CD4-positive, alpha-beta T cell treated with Interleukin-1 beta for 1 hour (primary cell): ENCODE data around the gene TNMD.

Experiments
- DNase-seq, 2 donors: peaks; one replicate each; pipeline ENCODE4 v3.0.0-alpha.2; 2020 to 2022

The TNMD gene

GRCh38 chrX:100645106-100645505 lies 60.4 kb downstream of the TNMD start:
- DNase-seq = no peak

- DNase-seq = no peak
Observed at GRCh38 chrX:100647095-100647494, 62.4 kb downstream of the TNMD start.

- DNase-seq = no peak
Observed at GRCh38 chrX:100647739-100648138, 63.0 kb downstream of the TNMD start.

GRCh38 chrX:100648458-100649417 lies 64.0 kb downstream of the TNMD start:
- no peak for DNase-seq
